HL-60 (cell line): ENCODE data around the gene SERPINA5.

ENCODE experiments used
- GABPA ChIP-seq: IDR thresholded peaks from 2 replicates; pipeline ENCODE4 v1.6.1; 2012; ENCODE audit warnings: low read depth
- POLR2AphosphoS5 ChIP-seq: IDR thresholded peaks from 2 replicates; pipeline ENCODE4 v1.6.1; 2012; ENCODE audit warnings: low read depth
- TF ChIP-seq, protein P1 (sequence below): IDR thresholded peaks from one replicate; pipeline ENCODE4 v1.5.1; 2011; ENCODE audit warnings: low read length, control low read depth, inconsistent platforms; ENCODE audit not compliant: insufficient read depth
- TF ChIP-seq, protein P2 (sequence below): IDR thresholded peaks from 2 replicates; pipeline ENCODE4 v1.6.1; 2012; ENCODE audit warnings: low read depth; ENCODE audit not compliant: insufficient replicate concordance

DNA sequence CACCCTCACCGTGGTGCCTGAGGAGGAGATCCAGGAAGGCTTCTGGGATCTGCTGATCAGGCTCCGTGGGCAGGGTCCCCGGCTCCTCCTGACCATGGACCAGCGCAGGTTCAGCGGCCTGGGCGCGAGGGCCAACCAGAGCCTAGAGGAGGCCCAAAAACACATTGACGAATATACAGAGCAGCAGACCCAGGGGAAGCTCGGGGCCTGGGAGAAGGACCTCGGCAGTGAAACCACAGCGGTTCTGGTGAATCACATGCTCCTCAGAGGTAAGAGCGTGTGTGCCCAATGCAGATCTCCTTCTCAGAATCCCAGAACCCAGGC is 60.4 kb downstream of the SERPINA5 start:
- TF ChIP-seq POLR2AphosphoS5, result no peak
- TF ChIP-seq, protein P1, sequence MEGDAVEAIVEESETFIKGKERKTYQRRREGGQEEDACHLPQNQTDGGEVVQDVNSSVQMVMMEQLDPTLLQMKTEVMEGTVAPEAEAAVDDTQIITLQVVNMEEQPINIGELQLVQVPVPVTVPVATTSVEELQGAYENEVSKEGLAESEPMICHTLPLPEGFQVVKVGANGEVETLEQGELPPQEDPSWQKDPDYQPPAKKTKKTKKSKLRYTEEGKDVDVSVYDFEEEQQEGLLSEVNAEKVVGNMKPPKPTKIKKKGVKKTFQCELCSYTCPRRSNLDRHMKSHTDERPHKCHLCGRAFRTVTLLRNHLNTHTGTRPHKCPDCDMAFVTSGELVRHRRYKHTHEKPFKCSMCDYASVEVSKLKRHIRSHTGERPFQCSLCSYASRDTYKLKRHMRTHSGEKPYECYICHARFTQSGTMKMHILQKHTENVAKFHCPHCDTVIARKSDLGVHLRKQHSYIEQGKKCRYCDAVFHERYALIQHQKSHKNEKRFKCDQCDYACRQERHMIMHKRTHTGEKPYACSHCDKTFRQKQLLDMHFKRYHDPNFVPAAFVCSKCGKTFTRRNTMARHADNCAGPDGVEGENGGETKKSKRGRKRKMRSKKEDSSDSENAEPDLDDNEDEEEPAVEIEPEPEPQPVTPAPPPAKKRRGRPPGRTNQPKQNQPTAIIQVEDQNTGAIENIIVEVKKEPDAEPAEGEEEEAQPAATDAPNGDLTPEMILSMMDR, result no peak
- TF ChIP-seq, protein P2, sequence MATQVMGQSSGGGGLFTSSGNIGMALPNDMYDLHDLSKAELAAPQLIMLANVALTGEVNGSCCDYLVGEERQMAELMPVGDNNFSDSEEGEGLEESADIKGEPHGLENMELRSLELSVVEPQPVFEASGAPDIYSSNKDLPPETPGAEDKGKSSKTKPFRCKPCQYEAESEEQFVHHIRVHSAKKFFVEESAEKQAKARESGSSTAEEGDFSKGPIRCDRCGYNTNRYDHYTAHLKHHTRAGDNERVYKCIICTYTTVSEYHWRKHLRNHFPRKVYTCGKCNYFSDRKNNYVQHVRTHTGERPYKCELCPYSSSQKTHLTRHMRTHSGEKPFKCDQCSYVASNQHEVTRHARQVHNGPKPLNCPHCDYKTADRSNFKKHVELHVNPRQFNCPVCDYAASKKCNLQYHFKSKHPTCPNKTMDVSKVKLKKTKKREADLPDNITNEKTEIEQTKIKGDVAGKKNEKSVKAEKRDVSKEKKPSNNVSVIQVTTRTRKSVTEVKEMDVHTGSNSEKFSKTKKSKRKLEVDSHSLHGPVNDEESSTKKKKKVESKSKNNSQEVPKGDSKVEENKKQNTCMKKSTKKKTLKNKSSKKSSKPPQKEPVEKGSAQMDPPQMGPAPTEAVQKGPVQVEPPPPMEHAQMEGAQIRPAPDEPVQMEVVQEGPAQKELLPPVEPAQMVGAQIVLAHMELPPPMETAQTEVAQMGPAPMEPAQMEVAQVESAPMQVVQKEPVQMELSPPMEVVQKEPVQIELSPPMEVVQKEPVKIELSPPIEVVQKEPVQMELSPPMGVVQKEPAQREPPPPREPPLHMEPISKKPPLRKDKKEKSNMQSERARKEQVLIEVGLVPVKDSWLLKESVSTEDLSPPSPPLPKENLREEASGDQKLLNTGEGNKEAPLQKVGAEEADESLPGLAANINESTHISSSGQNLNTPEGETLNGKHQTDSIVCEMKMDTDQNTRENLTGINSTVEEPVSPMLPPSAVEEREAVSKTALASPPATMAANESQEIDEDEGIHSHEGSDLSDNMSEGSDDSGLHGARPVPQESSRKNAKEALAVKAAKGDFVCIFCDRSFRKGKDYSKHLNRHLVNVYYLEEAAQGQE, result no peak
- TF ChIP-seq GABPA, result no peak
